A549 treated with AZD2906 at 1 μM for 4 hours (cell line): ENCODE data around the gene TREML4. TPM values are rescaled to one million over a fixed set of nuclear protein-coding genes. Genes with fewer than 3 reads are reported as not detected.

Source experiments
- total RNA-seq: library from RNA; stranded (reverse); fragments of 200-300 nt; extraction: Qiagen RNA extraction; gene quantifications from 5 replicates; pipeline ENCODE4 v1.2.3, GENCODE V29; 2022

Gene TREML4, protein sequence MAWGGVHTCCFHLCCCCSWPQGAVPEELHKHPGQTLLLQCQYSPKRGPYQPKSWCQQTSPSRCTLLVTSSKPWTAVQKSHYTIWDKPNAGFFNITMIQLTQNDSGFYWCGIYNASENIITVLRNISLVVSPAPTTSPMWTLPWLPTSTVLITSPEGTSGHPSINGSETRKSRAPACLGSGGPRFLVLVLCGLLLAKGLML
- total RNA-seq, result not detected in 5 replicates

DNA sequence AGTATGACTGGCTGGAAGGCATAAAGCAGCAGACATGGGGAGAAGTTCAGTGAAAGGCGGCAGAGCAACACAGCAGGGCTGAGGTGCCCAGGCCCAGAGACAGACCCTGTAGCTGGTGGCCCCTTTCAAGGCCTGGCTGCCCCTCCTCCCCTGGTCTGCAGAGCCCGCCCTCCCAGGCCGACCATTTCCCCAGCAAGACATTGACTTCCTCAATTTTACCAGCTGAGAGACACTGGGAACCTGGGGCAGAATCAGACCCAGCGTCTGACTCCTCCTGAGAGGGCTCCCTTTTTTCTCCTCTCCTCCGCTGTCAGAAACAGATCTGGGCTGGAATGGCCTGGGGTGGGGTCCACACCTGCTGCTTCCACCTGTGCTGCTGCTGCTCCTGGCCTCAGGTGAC lies at the start of gene TREML4:
TREML4 (plus strand) TSS at position 254 of the 400 bp plus-strand sequence; CDS start at position 333, 79 bp downstream.

DNA sequence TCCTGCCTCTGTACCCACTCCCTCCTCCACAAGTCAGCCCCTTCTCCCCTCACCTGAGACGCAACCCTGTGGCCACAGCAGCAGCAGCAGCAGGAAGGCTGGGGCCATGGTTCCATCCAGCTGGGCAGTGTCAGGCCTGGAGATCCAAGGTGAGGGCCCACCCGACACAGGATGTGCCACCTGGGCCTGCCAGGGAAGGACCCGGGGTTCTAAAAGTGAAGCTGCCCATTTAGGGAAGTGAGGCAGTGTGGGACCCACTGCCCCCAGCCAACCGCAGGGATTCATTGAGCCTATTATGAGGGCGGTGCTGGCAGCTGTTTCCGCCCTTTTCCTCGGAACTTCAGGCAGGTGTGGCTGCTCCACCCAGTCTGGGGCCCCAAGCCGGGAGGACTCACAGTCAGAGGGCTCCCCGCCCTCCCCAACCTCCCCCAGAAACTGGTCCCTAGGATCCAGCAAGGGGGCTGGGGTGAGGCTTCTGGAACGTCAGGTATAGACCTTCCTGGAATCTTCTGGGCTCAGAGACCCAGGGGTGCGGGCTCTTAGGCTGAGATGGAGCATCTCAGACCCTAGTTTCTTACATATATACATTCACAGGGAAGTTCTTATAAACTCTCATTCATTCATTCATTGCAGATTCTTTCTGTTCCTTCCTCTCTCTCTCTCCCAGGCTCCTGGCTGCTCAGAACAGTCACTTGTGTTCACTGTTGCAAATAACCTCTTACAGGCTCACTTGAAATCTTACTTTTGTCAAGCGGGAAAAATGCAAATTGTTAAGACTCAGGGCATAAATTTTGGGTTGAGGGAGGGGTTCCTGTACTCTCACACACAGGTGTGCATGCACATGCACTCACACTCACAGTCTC lies 27.0 kb upstream of the TREML4 start, which contains the start of gene TREML2:
TREML2 (minus strand) TSS at position 249 of the 863 bp plus-strand sequence; CDS start at position 108, 141 bp downstream.

DNA sequence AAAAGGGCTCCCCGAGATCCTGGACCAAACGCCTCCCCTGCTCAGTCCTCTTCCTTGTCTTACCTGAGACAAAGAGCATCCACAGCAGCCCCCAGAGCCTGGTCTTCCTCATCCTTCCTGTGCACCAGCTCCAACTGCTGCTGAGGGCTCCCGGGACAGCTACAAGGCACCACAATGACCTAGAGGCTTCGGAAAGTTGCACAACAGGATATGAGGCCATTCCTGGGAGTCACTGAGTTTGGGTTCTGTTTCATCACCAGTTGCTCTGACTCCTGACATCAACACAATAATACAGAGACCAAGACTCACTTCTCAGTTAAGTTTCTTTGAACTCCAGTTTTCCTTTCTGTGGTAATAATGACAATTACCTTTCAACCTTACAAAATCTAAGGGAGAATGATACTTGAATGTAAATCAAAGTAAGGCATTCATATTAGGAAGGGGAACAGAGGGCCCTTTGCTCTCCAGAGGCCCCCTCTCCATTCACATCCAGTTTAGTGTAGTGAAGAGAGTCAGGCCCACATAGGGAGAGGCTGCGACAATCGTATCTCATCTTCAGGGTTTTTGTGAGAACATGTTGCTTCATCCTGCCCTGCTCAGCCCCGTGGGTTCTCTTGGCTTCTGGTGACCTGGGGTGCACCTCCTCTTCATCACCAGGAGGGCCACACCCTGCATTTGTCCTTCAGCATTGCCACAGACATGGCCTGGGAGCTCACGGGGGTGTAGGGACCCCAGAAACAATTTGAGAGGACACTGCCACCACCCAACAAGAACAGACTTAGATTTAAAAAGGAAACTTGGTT lies 58.6 kb downstream of the TREML4 start, which contains the start of gene TREM1:
TREM1 (minus strand) TSS at position 139 of the 803 bp plus-strand sequence; CDS start at position 112, 27 bp downstream.

Other genes starting within 250 kb of the TREML4 start
- gene UNC5CL, start 189.1 kb upstream of the TREML4 start, total RNA-seq, result 0.34 to 0.78 TPM (median 0.62 TPM) in 5 replicates
- 0.09 TPM in 1 of 5 replicates, not detected in the others for gene TSPO2, start 185.9 kb upstream of the TREML4 start, total RNA-seq
- gene APOBEC2, start 175.1 kb upstream of the TREML4 start, total RNA-seq, result not detected in 5 replicates
- 17.1 to 20.7 TPM (median 18.7 TPM) in 5 replicates for gene OARD1, start 156.0 kb upstream of the TREML4 start, total RNA-seq
- 10.3 to 14.3 TPM (median 12.7 TPM) in 5 replicates for gene NFYA, start 155.4 kb upstream of the TREML4 start, total RNA-seq
- gene TREML1, start 74.0 kb upstream of the TREML4 start, total RNA-seq, result not detected in 5 replicates
- 0.07 TPM in 1 of 5 replicates, not detected in the others for gene TREM2, start 65.2 kb upstream of the TREML4 start, total RNA-seq
- not detected in 5 replicates for gene TREML2, start 27.2 kb upstream of the TREML4 start, total RNA-seq
- gene TREM1, start 58.3 kb downstream of the TREML4 start, total RNA-seq, result 0.09 to 0.33 TPM (median 0.16 TPM) in 5 replicates
- not detected in 5 replicates for gene NCR2, start 107.3 kb downstream of the TREML4 start, total RNA-seq